GM12878 (cell line): ENCODE results near the gene IRF8.

Experiments
- ASH2L ChIP-seq: fragments of 300-600, 200-600 bp; sonication (generic); IDR thresholded peaks from 2 replicates; pipeline ENCODE4 v1.6.1; 2017; ENCODE audit warnings: low read depth, mild to moderate bottlenecking, borderline replicate concordance
- FOS ChIP-seq: IDR thresholded peaks from 3 replicates; pipeline ENCODE4 v1.6.1; 2011; ENCODE audit warnings: borderline replicate concordance; ENCODE audit not compliant: insufficient read length; ENCODE audit errors: extremely low read depth
- JUND ChIP-seq: IDR thresholded peaks from 2 replicates; pipeline ENCODE4 v1.6.1; 2012; ENCODE audit warnings: low read depth, mild to moderate bottlenecking, low read length, improper control_type of control experiment, moderate library complexity
- MYC ChIP-seq: IDR thresholded peaks from 2 replicates; pipeline ENCODE4 v1.6.1; 2011; ENCODE audit warnings: mild to moderate bottlenecking, low read length, moderate library complexity, inconsistent platforms; ENCODE audit not compliant: insufficient read depth, insufficient replicate concordance, insufficient read length, severe bottlenecking
- POLR2A ChIP-seq: IDR thresholded peaks from 2 replicates; pipeline ENCODE4 v1.6.1; 2011; ENCODE audit warnings: low read depth, mild to moderate bottlenecking, low read length
- RCOR1 ChIP-seq: conservative IDR thresholded peaks from 2 replicates; pipeline ENCODE4 v1.6.1; 2012; ENCODE audit warnings: low read depth, low read length, improper control_type of control experiment
- SP1 ChIP-seq: IDR thresholded peaks from one replicate; pipeline ENCODE4 v1.6.1; 2011; ENCODE audit warnings: low read depth, low read length
- TAF1 ChIP-seq: IDR thresholded peaks from 2 replicates; pipeline ENCODE4 v1.6.1; 2011; ENCODE audit warnings: mild to moderate bottlenecking, low read depth, low read length, borderline replicate concordance
- TF ChIP-seq, protein P1 (sequence below), 3 experiments: IDR thresholded peaks in 2 of 3; conservative IDR thresholded peaks in 1 of 3; 2 replicates each; pipeline ENCODE4 v1.5.1; 2011; ENCODE audit warnings: low read depth in 3 of 3, low read length in 3 of 3, mild to moderate bottlenecking in 3 of 3, control low read depth in 2 of 3, moderate library complexity in 2 of 3, inconsistent platforms in 1 of 3, mixed read lengths in 1 of 3; ENCODE audit not compliant: control insufficient read depth in 2 of 3, insufficient read depth in 1 of 3; ENCODE audit errors: extremely low read depth in 1 of 3

DNA sequence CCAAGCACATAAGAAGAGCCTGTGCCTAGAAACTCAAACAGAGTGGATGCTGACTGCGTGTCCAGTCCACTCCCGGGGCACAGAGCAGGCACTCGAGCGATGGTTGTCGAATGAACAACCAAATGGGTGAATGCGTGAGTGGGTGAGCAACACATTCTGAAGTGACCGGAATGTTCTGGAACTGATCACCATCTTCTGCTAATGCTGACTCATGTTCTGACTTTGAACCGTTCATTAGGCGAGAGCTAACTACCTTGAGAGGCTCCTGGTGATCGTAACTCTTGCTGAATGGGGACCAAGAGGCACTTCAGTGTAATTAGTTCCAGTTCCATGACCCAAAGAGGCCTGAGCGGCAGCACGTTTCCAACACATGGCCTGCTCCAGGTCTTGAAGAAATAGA lies 37.9 kb downstream of the IRF8 start:
- TF ChIP-seq POLR2A (no peak; the same call in 1 of the 2 replicates), RCOR1 (no peak), SP1 (no peak), JUND (no peak), ASH2L (no peak), FOS (no peak), MYC (no peak), TAF1 (no peak)
- TF ChIP-seq, protein P1, sequence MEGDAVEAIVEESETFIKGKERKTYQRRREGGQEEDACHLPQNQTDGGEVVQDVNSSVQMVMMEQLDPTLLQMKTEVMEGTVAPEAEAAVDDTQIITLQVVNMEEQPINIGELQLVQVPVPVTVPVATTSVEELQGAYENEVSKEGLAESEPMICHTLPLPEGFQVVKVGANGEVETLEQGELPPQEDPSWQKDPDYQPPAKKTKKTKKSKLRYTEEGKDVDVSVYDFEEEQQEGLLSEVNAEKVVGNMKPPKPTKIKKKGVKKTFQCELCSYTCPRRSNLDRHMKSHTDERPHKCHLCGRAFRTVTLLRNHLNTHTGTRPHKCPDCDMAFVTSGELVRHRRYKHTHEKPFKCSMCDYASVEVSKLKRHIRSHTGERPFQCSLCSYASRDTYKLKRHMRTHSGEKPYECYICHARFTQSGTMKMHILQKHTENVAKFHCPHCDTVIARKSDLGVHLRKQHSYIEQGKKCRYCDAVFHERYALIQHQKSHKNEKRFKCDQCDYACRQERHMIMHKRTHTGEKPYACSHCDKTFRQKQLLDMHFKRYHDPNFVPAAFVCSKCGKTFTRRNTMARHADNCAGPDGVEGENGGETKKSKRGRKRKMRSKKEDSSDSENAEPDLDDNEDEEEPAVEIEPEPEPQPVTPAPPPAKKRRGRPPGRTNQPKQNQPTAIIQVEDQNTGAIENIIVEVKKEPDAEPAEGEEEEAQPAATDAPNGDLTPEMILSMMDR (IDR thresholded peaks at IDR 0.05 in 2 of 3, conservative IDR thresholded peaks at IDR 0.05 in 1 of 3; ENCODE audit: control insufficient read depth in 2 of 3, extremely low read depth in 1 of 3, insufficient read depth in 1 of 3, low read depth in 3 of 3, low read length in 3 of 3): no peak
